ENCODE results near the gene APOBR. TPM values are rescaled to one million over a fixed set of nuclear protein-coding genes. Genes with fewer than 3 reads are reported as not detected.

The APOBR gene
- total and polyA plus RNA-seq, 2 of the 13 experiments (the other 11 are each of a cell fraction or from before 2014, with no cell fraction given) = 0.03 TPM; not detected in 1

- TF ChIP-seq ZBTB10 (CRISPR knock-in tag; IDR thresholded peaks at IDR 0.05; ENCODE audit: borderline replicate concordance) = no peak
- TF ChIP-seq ZSCAN22 (CRISPR knock-in tag; IDR thresholded peaks at IDR 0.05) = no peak
- 0 out of 2 replicates have a peak, but pooled peaks have one; percentile 36 for TF ChIP-seq ZNF280B (CRISPR knock-in tag; IDR thresholded peaks at IDR 0.05; ENCODE audit: borderline replicate concordance)
- TF ChIP-seq RFX5 (IDR thresholded peaks at IDR 0.05; ENCODE audit: low read depth, low read length) = no peak
- TF ChIP-seq TBX2 (CRISPR knock-in tag; IDR thresholded peaks at IDR 0.05; ENCODE audit: borderline replicate concordance) = no peak
- TF ChIP-seq NR2F1 (CRISPR knock-in tag; IDR thresholded peaks at IDR 0.05) = no peak
- TF ChIP-seq AKAP8 (CRISPR knock-in tag; IDR thresholded peaks at IDR 0.05) = no peak
- peak; percentile 3; the same call in 1 of the 2 replicates for TF ChIP-seq ZNF709 (CRISPR knock-in tag; IDR thresholded peaks at IDR 0.05)
- no peak for TF ChIP-seq FOXK1 (CRISPR knock-in tag; IDR thresholded peaks at IDR 0.05; ENCODE audit: borderline replicate concordance, low read depth)
- TF ChIP-seq ZNF816 (CRISPR knock-in tag; IDR thresholded peaks at IDR 0.05; ENCODE audit: borderline replicate concordance) = no peak
- no peak for TF ChIP-seq ZNF878 (CRISPR knock-in tag; IDR thresholded peaks at IDR 0.05)
- TF ChIP-seq ZNF703 (CRISPR knock-in tag; IDR thresholded peaks at IDR 0.05; ENCODE audit: borderline replicate concordance) = no peak
- no peak for TF ChIP-seq TRIM22 (IDR thresholded peaks at IDR 0.05)
- no peak for TF ChIP-seq ATF1 (CRISPR knock-in tag; IDR thresholded peaks at IDR 0.05)
- TF ChIP-seq ZNF430 (CRISPR knock-in tag; IDR thresholded peaks at IDR 0.05) = no peak
- no peak for TF ChIP-seq ZNF616 (CRISPR knock-in tag; IDR thresholded peaks at IDR 0.05; ENCODE audit: low read depth)
- 0 out of 2 replicates have a peak, but pooled peaks have one; percentile 73 for TF ChIP-seq ZNF34 (CRISPR knock-in tag; IDR thresholded peaks at IDR 0.05; ENCODE audit: borderline replicate concordance)
- no peak for TF ChIP-seq E2F5 (CRISPR knock-in tag; conservative IDR thresholded peaks at IDR 0.05)
- TF ChIP-seq ZNF7 (CRISPR knock-in tag; IDR thresholded peaks at IDR 0.05) = no peak
- no peak for TF ChIP-seq TCF7 (IDR thresholded peaks at IDR 0.05; ENCODE audit: low read depth)
- no peak for TF ChIP-seq EHMT2 (IDR thresholded peaks at IDR 0.05; ENCODE audit: borderline replicate concordance, low read depth, low read length)
- TF ChIP-seq RARA (CRISPR knock-in tag; IDR thresholded peaks at IDR 0.05) = no peak
- no peak for TF ChIP-seq ZNF597 (CRISPR knock-in tag; IDR thresholded peaks at IDR 0.05)
These were observed 43.7 kb downstream of the APOBR start (continued) for GRCh38 chr16:28537964-28538732.

Data from HepG2 (cell line).